DND-41 (cell line): ENCODE data around the gene EFNA3.

Experiments used
- EZH2 ChIP-seq: IDR thresholded peaks from 3 replicates; pipeline ENCODE4 v1.6.1; 2012; ENCODE audit warnings: borderline replicate concordance, low read depth, mild to moderate bottlenecking, moderate library complexity, low read length, inconsistent platforms; ENCODE audit not compliant: severe bottlenecking
- TF ChIP-seq, protein P1 (sequence below): IDR thresholded peaks from 2 replicates; pipeline ENCODE4 v1.5.1; 2012; ENCODE audit warnings: borderline replicate concordance, low read length, moderate library complexity, mild to moderate bottlenecking; ENCODE audit not compliant: poor library complexity, severe bottlenecking; ENCODE audit errors: extremely low read depth

DNA sequence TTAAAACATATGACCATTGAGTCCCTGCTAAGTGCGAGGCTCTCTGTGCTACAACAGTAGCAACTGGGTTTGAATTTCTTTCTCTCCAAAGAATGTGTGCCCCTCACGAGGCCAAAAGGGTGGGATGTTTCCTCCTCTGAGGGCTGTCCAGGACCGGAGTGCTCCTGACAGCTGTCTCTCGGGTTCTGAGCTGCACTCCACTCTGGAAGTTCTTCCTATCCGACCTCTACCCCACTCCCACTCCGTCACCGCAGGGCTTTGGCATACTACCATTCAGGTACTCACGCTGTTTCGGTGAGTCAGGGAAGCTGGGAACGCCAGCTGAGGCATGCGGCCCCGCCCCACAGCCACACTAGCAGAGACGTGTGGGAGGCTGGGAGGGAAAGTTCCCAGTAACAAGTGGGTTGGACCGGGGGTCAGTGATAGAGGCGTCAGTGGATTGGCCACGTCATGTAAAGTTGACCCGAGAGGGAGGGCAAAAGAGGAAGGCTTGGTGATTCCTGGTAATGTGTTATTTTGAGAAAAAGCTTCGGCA, 56.3 kb downstream of the EFNA3 start:
- TF ChIP-seq, protein P1, sequence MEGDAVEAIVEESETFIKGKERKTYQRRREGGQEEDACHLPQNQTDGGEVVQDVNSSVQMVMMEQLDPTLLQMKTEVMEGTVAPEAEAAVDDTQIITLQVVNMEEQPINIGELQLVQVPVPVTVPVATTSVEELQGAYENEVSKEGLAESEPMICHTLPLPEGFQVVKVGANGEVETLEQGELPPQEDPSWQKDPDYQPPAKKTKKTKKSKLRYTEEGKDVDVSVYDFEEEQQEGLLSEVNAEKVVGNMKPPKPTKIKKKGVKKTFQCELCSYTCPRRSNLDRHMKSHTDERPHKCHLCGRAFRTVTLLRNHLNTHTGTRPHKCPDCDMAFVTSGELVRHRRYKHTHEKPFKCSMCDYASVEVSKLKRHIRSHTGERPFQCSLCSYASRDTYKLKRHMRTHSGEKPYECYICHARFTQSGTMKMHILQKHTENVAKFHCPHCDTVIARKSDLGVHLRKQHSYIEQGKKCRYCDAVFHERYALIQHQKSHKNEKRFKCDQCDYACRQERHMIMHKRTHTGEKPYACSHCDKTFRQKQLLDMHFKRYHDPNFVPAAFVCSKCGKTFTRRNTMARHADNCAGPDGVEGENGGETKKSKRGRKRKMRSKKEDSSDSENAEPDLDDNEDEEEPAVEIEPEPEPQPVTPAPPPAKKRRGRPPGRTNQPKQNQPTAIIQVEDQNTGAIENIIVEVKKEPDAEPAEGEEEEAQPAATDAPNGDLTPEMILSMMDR: no peak
- no peak for TF ChIP-seq EZH2
